Stomach (tissue), 4 donors: Measurements from ENCODE around the gene RNU6-1.

Source experiments
- POLR2AphosphoS5 ChIP-seq, 3 donors: sonication (generic); formaldehyde crosslinking; IDR thresholded peaks; one replicate each; pipeline ENCODE4 v1.6.1; 2016; ENCODE audit warnings: antibody characterized with exemption in 3 of 3
- TF ChIP-seq, protein P1 (sequence below), 7 experiments: fragments of 450-650 bp in 4 of 7; fragments of 200-600 bp in 3 of 7; sonication (generic) in 3 of 7; IDR thresholded peaks; one replicate each; pipeline ENCODE4 v1.5.1; 2016 to 2019; ENCODE audit warnings: antibody characterized with exemption in 7 of 7, control low read depth in 2 of 7, mild to moderate bottlenecking in 1 of 7

DNA sequence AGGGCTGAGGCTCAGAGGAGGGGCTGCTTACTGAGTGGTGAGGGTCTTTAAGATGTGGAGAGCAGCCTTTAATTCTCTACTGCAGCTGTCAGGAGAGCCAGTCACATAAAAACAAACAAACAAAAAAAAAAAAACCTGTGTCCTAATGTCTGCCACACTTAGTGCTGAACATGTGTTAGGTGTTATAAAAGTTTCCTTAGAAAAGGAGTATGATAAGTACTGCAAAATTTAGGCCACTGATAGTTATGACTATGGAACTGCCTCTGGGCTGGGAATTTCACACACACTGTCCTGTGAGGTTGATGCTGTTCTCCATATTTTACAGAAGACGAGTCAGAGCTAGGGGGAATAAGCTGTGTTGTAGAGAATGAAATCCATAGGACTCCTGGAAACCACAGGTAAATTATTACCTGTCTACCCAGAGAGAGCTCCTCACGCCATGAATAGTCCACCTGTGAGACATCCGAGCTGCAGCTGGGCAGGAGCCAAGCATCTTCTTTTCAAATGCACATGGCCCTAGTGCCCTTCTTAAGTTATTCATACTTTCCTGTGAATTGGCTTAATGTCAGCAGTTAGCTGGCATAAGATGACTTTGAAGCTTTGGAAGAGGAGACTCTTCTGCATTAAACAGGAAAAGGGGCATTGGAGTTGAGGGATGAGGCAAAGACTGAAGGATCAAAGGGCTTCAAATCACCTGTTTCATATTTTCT is 49.1 kb downstream of the RNU6-1 start:
- no peak for TF ChIP-seq POLR2AphosphoS5 (IDR thresholded peaks at IDR 0.05)
- TF ChIP-seq, protein P1, sequence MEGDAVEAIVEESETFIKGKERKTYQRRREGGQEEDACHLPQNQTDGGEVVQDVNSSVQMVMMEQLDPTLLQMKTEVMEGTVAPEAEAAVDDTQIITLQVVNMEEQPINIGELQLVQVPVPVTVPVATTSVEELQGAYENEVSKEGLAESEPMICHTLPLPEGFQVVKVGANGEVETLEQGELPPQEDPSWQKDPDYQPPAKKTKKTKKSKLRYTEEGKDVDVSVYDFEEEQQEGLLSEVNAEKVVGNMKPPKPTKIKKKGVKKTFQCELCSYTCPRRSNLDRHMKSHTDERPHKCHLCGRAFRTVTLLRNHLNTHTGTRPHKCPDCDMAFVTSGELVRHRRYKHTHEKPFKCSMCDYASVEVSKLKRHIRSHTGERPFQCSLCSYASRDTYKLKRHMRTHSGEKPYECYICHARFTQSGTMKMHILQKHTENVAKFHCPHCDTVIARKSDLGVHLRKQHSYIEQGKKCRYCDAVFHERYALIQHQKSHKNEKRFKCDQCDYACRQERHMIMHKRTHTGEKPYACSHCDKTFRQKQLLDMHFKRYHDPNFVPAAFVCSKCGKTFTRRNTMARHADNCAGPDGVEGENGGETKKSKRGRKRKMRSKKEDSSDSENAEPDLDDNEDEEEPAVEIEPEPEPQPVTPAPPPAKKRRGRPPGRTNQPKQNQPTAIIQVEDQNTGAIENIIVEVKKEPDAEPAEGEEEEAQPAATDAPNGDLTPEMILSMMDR (IDR thresholded peaks at IDR 0.05), result no peak
